ENCODE data around the gene DSCAML1.

The DSCAML1 gene

DNA sequence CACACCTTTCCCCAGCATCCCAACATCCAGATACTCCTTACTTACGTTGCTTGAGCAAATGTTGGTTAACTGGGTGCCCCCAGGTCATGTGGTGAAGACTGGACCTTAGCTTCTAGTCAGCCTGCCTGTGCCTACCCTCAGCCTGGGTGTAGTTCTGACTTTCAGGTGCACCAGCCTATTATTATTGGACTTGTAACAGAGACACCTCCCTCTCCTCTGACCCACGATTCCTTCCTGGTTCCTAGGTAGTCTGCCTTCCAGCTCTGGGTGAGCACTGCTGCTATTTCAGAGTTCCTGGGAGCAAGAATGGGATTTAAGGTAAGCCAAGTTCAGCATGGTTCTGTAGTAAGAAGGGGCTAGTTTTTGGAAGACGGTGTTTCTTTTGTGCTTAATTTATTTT, 138.2 kb downstream of the DSCAML1 start:
- DNase-seq, result no peak

- no peak for DNase-seq
These were observed 139.2 kb downstream of the DSCAML1 start for GRCh38 chr11:117657794-117658193.

DNA sequence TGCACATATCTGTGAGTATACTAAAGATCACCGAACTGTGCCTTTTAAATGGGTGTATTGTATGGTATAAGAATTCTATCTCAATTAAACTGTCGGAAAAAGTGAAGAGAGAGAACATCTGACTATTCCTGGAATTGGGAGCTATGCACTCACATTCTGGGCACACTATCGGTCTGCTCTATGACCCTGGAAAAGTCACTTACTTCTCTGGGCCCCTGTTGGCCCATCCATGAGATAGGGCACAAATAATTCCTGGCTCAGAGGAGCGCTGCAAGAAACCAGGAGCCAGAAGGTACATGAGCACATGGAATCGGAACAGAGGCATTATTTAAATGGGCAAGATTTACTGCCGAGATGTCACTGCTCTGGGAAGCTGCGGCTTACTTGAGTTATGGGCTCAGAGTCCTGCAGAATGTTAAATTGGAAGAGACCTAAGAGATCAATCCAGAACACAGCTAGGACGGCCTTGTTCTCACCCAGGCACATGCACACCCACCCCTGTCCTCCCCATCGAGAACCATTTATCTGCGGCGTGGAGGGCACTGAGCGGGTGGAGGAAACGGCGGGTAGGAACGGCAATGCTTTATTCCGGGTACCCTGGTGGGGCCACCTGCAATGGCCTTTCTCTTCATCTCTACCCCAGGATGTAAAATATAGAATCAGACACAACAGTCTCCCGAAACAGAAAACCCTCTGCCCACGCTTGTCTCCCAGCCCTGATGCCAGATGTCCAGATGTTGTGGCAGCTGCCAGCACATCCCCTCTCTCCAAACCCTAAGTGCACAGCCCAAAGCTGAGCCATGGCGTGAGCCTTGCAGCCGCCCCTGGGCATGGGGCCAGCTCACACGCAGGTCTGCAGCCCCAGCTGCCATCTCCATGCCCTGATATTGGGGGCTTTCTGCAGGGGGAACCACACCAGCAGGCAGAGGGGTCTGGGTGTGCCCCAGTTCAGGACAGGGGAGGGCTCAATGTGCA, 142.4 kb downstream of the DSCAML1 start:
- DNase-seq, result no peak

DNA sequence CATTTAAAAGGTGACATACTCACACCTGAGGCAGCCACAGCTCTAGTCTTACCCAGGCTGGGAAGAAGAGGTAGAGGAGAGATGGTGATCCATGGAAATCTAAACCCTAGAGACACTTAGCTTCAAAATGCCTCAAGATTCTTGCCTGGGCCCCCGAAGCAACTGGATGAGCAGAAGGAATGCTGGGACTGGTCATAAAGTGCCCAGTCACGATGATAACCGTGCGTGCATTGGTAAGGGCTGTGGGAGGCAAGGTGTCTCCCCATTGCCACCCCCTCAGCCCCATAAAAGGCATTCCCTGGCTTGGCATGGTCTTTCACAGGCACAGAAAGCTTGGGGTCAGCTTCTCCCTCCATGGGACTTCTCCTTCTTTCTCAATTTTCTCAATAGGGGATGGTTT, 144.5 kb downstream of the DSCAML1 start:
- DNase-seq, result no peak

GRCh38 chr11:117649296-117650055, 147.5 kb downstream of the DSCAML1 start:
- DNase-seq, result no peak

GRCh38 chr11:117647872-117648271, 149.1 kb downstream of the DSCAML1 start:
- DNase-seq, result no peak

DNA sequence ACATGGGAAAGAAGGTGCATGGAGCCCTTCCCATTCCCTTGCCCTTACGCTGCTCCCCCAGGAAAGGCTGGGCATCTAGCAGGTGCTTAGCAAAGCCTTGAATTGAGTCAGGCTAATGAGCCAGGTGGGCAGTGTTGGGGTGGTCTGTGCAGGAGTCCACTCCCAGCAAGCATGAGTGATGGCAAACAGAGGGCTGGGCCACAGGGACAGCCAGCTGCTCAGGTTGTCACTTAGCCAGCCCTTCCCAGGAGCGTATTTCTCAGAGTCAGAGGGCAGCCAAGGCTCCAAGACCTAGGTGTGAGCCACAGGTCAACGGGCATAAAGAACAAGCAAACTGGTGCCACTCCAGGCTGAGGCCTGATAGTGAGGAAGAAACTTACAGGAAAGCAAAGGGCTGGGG, 149.8 kb downstream of the DSCAML1 start:
- no peak for DNase-seq

- no peak for DNase-seq
These were observed 150.6 kb downstream of the DSCAML1 start for GRCh38 chr11:117646411-117646810.

GRCh38 chr11:117644403-117645155, 152.4 kb downstream of the DSCAML1 start:
- no peak for DNase-seq

- DNase-seq, result no peak
These were observed 153.3 kb downstream of the DSCAML1 start for GRCh38 chr11:117643606-117644300.

GRCh38 chr11:117642835-117643234, 154.2 kb downstream of the DSCAML1 start:
- DNase-seq, result no peak

- no peak for DNase-seq
These were observed 154.6 kb downstream of the DSCAML1 start for GRCh38 chr11:117642396-117642795.

DNA sequence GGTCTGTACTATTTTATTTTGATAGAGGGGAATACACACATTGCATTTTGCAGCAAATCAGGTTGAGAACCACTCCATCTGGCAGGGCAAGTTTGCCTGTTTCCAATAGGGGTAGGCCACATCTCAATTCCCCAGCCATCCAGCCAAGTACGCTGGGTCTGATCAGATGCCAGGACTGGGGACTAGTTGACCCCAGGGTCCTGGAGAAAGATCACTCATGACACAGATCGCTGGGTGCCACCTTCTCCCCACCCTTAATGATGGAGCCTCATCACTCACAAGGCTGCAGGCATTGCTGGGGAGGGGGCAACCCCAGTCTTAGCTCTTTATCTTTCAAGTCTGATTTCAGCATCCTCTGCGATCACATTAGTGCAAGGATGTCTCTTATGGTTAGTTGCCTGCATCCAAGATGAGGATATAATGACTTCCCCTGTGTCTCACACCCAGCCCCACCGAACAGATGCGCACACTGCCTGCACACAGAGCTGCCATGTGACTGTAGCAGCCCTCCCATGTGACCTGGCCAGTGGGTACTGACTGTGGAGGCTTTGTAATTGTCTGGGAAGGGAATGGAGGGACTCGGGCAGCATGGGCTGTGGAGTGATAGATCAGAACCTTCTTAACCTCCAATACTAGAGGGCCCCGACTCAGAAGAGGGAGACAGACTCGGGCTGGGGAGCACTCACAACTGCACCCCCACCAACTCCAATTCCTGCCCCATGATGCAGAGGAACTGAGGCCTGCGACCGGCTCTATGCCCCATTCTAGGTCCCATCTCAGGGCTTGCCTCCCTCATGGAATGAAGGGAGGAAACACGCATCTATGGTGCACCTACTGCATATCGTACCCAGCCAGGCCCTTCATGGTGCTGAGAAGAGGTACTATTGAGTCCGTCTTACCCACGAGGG, 155.8 kb downstream of the DSCAML1 start:
- no peak for DNase-seq

GRCh38 chr11:117640041-117640440, 157.0 kb downstream of the DSCAML1 start:
- DNase-seq, result no peak

DNA sequence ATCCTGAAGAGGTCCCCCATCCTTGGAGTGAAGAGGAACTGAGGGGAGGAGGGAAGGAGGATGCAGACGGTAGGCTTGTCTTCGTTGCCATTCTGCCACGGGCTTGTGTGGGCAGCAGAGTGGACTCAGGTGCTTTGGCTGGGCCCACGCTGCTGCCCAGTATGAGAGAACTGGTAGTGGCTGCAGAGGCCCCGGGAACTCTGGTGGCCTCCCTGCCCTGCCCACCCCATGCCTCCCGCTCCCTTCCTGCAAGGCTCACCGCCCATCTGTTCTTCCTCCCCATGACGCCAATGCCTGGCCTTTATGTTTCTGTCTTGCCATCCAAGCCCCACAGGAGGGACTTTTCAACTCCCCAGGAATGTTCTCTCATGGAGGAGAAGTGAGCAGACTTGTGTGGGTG, 157.4 kb downstream of the DSCAML1 start:
- no peak for DNase-seq

DNA sequence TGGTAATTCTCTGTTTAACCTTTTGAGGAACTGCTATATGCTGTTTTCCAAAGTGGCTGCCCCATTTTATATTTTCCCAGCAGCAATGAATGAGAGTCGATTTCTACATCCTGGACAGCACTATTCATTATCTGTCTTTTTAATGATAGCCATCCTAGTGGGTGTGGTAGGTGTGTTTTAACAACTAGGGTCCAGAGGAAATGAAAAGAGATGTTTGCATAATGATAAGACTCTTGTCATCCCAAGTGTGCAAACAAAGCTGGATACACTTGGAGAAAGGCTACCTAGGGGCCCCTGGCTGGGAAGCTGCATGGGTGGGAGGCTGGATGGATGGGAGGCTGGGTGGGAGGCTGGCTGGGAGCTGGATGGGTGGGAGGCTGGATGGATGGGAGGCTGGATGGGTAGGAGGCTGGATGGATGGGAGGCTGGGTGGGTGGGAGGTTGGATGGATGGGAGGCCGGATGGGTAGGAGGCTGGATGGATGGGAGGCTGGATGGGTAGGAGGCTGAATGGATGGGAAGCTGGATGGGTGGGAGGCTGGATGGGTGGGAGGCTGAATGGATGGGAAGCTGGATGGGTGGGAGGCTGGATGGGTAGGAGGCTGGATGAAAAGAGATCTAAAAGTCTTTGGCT, 158.0 kb downstream of the DSCAML1 start:
- DNase-seq, result no peak

DNA sequence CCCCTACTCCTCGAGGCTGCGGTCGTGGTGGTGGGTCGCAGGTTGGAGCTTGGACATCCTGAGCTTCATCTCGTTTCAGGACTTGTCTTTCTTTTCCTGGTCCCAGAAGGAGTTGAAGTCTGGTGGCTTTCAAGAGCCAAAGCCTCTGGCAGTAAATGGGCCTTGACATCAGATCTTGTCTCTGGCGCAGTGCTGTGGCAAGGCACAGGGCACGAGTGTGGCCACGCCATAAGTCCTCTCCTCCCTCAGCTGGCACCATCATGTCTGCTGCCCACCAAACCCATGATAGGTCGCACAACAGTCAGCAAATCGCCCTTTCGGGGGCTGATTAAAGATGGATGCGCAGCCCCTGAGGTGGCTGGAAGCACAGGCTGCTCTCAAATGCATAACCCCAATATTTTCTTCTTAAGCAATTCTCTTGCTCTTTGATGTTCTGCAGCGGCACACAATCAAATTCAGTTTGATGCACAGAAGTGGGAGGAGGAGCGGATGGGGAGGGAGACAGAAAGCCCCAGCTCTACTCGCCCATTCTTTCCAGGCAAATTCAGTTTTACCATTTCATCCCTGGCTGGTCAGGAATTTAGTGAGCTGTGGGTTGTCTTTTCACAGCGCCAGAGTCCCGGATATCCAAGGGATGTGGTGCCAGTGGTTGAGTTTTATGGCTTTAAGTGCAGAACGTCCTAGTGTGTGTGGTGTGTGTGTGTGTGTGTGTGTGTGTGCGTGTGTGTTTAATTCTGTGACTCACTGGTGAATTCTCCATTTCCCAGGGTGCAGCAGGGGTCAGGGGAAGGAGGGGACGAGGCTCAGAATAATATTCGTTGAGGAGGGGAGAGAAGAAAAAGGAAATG, 162.0 kb downstream of the DSCAML1 start:
- no peak for DNase-seq

GRCh38 chr11:117633976-117634755, 162.8 kb downstream of the DSCAML1 start:
- DNase-seq, result no peak

DNA sequence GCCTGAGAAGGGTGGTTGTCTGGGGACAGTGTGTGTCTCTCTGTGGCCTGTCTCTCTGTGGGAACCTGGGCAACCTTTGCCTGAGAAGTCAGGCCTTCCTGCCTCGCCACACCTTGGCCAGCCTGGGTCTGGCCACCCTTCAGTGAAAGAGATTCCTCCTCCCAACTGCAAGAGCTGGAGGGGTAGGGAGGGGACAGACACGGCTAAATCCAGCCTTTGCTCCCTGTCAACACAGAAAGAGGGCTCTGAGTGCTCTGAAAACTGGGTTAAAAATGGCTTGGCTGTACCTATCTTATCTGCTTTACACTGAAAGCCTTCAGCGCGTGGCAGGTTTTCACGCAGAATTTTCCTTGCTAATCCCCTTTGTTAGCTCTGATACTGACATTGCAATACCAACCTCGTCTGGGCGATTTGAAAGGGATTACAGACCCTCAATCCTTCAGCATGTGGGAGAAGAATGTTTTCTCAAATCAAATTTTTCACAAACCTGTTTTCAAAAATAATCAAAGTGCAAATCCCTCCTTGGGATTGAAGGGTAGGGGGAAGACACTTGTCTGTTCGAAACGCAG, 163.7 kb downstream of the DSCAML1 start:
- no peak for DNase-seq

All from activated T-cell treated with anti-CD3 and anti-CD28 coated beads, Interleukin-2, amount 50 U/mL, for 48 hours (primary cell).